ENCODE measurements around the gene LEF1.

DNA sequence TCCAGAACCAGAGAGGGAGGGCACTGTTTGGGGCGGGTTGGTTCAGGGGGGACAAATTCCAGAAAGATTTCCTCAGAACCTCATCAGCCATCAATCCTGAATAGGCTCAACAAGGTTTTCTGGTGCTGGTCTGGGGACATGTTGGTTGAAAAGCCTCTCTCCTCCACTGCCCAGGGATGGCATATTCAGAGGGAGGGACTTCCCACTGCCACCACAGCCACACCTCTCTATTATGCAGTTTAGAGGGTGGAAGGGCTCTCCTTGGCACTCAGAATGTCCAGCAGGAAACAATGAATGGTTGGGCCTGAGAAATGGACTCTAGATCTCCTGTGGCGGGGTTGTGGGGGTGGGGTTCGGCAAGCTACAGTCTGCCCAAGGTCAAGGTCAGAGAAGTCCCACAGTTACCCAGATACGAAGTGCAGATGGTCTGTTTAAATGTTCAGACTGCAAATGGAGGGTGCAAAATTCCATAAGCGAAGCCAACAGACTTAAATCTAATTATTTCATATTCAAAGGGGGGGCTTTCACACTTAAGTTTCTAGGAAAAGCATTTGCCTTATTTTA, 70.7 kb downstream of the LEF1 start:
- TF ChIP-seq EZH2 (IDR thresholded peaks at IDR 0.05; ENCODE audit: low read depth, unreplicated experiment), result no peak
- TF ChIP-seq POLR2AphosphoS5 (IDR thresholded peaks at IDR 0.05; ENCODE audit: low read depth), result no peak
- TF ChIP-seq, protein P1, sequence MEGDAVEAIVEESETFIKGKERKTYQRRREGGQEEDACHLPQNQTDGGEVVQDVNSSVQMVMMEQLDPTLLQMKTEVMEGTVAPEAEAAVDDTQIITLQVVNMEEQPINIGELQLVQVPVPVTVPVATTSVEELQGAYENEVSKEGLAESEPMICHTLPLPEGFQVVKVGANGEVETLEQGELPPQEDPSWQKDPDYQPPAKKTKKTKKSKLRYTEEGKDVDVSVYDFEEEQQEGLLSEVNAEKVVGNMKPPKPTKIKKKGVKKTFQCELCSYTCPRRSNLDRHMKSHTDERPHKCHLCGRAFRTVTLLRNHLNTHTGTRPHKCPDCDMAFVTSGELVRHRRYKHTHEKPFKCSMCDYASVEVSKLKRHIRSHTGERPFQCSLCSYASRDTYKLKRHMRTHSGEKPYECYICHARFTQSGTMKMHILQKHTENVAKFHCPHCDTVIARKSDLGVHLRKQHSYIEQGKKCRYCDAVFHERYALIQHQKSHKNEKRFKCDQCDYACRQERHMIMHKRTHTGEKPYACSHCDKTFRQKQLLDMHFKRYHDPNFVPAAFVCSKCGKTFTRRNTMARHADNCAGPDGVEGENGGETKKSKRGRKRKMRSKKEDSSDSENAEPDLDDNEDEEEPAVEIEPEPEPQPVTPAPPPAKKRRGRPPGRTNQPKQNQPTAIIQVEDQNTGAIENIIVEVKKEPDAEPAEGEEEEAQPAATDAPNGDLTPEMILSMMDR (conservative IDR thresholded peaks at IDR 0.05; ENCODE audit: low read depth in 2 of 2), result no peak
- TF ChIP-seq JUNB (IDR thresholded peaks at IDR 0.05; ENCODE audit: unreplicated experiment), result no peak
- no peak for TF ChIP-seq ZNF114 (CRISPR knock-in tag; IDR thresholded peaks at IDR 0.05)
- TF ChIP-seq CREB1 (CRISPR knock-in tag; IDR thresholded peaks at IDR 0.05; ENCODE audit: low read depth), result no peak
- TF ChIP-seq, protein P2, sequence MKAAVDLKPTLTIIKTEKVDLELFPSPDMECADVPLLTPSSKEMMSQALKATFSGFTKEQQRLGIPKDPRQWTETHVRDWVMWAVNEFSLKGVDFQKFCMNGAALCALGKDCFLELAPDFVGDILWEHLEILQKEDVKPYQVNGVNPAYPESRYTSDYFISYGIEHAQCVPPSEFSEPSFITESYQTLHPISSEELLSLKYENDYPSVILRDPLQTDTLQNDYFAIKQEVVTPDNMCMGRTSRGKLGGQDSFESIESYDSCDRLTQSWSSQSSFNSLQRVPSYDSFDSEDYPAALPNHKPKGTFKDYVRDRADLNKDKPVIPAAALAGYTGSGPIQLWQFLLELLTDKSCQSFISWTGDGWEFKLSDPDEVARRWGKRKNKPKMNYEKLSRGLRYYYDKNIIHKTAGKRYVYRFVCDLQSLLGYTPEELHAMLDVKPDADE (IDR thresholded peaks at IDR 0.05), result no peak
- TF ChIP-seq, protein P3, sequence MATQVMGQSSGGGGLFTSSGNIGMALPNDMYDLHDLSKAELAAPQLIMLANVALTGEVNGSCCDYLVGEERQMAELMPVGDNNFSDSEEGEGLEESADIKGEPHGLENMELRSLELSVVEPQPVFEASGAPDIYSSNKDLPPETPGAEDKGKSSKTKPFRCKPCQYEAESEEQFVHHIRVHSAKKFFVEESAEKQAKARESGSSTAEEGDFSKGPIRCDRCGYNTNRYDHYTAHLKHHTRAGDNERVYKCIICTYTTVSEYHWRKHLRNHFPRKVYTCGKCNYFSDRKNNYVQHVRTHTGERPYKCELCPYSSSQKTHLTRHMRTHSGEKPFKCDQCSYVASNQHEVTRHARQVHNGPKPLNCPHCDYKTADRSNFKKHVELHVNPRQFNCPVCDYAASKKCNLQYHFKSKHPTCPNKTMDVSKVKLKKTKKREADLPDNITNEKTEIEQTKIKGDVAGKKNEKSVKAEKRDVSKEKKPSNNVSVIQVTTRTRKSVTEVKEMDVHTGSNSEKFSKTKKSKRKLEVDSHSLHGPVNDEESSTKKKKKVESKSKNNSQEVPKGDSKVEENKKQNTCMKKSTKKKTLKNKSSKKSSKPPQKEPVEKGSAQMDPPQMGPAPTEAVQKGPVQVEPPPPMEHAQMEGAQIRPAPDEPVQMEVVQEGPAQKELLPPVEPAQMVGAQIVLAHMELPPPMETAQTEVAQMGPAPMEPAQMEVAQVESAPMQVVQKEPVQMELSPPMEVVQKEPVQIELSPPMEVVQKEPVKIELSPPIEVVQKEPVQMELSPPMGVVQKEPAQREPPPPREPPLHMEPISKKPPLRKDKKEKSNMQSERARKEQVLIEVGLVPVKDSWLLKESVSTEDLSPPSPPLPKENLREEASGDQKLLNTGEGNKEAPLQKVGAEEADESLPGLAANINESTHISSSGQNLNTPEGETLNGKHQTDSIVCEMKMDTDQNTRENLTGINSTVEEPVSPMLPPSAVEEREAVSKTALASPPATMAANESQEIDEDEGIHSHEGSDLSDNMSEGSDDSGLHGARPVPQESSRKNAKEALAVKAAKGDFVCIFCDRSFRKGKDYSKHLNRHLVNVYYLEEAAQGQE (IDR thresholded peaks at IDR 0.05; ENCODE audit: unreplicated experiment), result no peak
- TF ChIP-seq EZH2phosphoT487 (IDR thresholded peaks at IDR 0.05; ENCODE audit: unreplicated experiment), result no peak

Data from GM23338 (cell line).